Adipocyte (in vitro differentiated cells): ENCODE data around the gene NAGS.
"Not testable (repeated sequence)": the region's sequence is repeated elsewhere in the genome, so short reads cannot be mapped to it uniquely, and the experiment has no call there.

Experiments
- DNase-seq: peaks from one replicate; pipeline ENCODE4 v3.0.0-alpha.2; 2015; ENCODE audit warnings: low read depth
- H3K27me3 ChIP-seq: replicated peaks from 2 replicates; pipeline ENCODE4 v1.7.0; 2013; ENCODE audit warnings: mild to moderate bottlenecking, low read length, moderate library complexity; ENCODE audit not compliant: control insufficient read depth, insufficient read depth
- H3K36me3 ChIP-seq: 2 replicates; pipeline ENCODE4 v1.7.0; 2013; ENCODE audit warnings: low read length, mild to moderate bottlenecking, moderate library complexity; ENCODE audit not compliant: control insufficient read depth, insufficient read depth, severe bottlenecking
- H3K4me1 ChIP-seq: 2 replicates; pipeline ENCODE4 v1.7.0; 2013; ENCODE audit warnings: mild to moderate bottlenecking, low read length, moderate library complexity; ENCODE audit not compliant: control insufficient read depth, insufficient read depth
- H3K4me3 ChIP-seq: 2 replicates; pipeline ENCODE4 v1.7.0; 2013; ENCODE audit warnings: mild to moderate bottlenecking, low read length, moderate library complexity
- H3K9ac ChIP-seq: 2 replicates; pipeline ENCODE4 v1.7.0; 2013; ENCODE audit warnings: mild to moderate bottlenecking, low read length, moderate library complexity
- H3K9me3 ChIP-seq: 2 replicates; pipeline ENCODE4 v1.7.0; 2013; ENCODE audit warnings: mild to moderate bottlenecking, low read length, moderate library complexity; ENCODE audit not compliant: control insufficient read depth

The NAGS gene

GRCh38 chr17:44008205-44008909, 3.9 kb downstream of the NAGS start:
- Histone ChIP-seq H3K36me3 (peaks cover 7% of the 10 kb centered on the region), H3K9me3 (no peaks in the 10 kb centered on the region), H3K27me3 (no peaks in the 10 kb centered on the region), H3K4me1 (peaks cover 42% of the 10 kb centered on the region), H3K4me3 (peak overlapping the region; percentile 81), H3K9ac (peak overlapping the region; percentile 77)
- DNase-seq: no peak

- Histone ChIP-seq H3K9ac (peak overlapping the region; percentile 19), H3K4me3 (no peak overlapping the region), H3K27me3 (no peaks in the 10 kb centered on the region), H3K9me3 (no peaks in the 10 kb centered on the region), H3K36me3 (peaks cover 7% of the 10 kb centered on the region), H3K4me1 (peaks cover 37% of the 10 kb centered on the region)
- peak; percentile 90 for DNase-seq
Measured at GRCh38 chr17:44010966-44011647, 6.7 kb downstream of the NAGS start.

DNA sequence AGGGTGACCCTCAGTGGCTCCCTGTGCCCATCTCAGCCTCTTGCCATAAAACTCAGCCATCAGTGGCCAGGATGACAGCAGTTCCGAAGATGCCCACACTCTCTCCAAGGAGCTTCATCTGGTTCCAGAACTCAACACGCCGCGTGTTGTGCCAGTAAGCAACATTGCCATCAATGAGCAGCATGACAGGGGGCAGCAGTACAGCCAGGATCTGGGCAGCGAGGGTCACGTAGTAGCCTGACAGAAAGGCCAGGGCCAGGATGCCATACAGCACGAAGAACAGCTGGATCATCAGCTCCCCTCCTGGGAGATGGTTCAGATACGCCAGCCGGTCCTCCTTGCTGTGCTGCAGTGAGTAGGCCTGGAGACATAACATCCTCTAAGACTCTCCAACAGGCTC, 7.5 kb downstream of the NAGS start:
- DNase-seq: no peak
- Histone ChIP-seq H3K4me3 (no peak overlapping the region), H3K9ac (peak overlapping the region; percentile 19), H3K4me1 (peaks cover 34% of the 10 kb centered on the region), H3K27me3 (no peaks in the 10 kb centered on the region), H3K9me3 (no peaks in the 10 kb centered on the region), H3K36me3 (peaks cover 7% of the 10 kb centered on the region)

- DNase-seq: no peak
- Histone ChIP-seq H3K4me3 (no peak overlapping the region), H3K9ac (no peak overlapping the region)
Measured at GRCh38 chr17:44012391-44012790, 8.0 kb downstream of the NAGS start.

GRCh38 chr17:44012874-44013273, 8.5 kb downstream of the NAGS start:
- peaks cover 24% of the 10 kb centered on the region for H3K4me1 ChIP-seq
- no peaks in the 10 kb centered on the region for H3K27me3 ChIP-seq
- peaks cover 7% of the 10 kb centered on the region for H3K36me3 ChIP-seq
- H3K9me3 ChIP-seq: no peaks in the 10 kb centered on the region
- H3K4me3 ChIP-seq: no peak overlapping the region
- no peak overlapping the region for H3K9ac ChIP-seq
- DNase-seq: no peak

More at GRCh38 chr17:44012391-44012790, 8.0 kb downstream of the NAGS start:
- Histone ChIP-seq H3K4me1 (peaks cover 29% of the 10 kb centered on the region), H3K27me3 (no peaks in the 10 kb centered on the region), H3K9me3 (no peaks in the 10 kb centered on the region), H3K36me3 (peaks cover 7% of the 10 kb centered on the region)

GRCh38 chr17:44014133-44014436, 9.7 kb downstream of the NAGS start:
- Histone ChIP-seq H3K27me3 (no peaks in the 10 kb centered on the region), H3K36me3 (peaks cover 7% of the 10 kb centered on the region), H3K4me3 (peak overlapping the region; percentile 96), H3K9ac (peak overlapping the region; percentile 97), H3K4me1 (peaks cover 17% of the 10 kb centered on the region), H3K9me3 (no peaks in the 10 kb centered on the region)
- DNase-seq: no peak

DNA sequence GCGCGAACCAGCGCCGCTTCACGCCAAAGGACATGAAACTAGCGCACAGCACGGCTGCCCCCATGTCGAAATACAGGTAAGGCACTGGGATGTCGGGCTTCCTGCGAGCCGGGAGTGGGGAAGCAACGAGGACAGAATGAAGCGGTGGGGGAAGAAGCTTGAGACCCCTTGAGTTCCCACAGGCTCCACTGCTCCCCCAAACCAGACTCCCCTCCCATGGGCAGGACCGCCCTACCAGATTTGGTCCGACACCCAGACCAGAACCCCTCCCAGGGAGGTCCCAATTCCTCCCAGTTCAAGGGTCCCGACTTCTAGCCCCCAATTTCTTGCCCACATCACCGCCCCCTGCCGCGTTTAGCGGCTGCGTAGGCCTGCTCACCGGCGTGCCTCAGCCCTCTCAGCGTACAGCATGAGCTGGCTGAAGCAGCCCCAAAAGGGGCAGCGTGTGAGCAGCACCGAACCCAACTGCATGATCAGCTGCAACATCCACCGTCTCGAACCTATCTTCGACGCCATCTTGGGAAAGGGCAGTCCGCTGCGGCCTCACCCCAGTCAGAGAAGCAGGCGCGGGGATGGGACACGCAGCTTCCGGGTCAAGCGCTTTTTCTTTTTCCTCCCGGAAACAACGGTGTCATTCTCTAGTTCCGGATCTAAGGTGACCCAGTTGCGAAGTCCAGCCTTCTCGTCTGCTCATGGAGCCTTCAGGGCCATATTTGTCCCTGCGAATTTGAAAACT, 10.2 kb downstream of the NAGS start, which contains the start of gene TMEM101:
Gene TMEM101 (minus strand): TSS at position 527 of the 736 bp plus-strand sequence. CDS start 11 bp downstream, at position 516.
- H3K36me3 ChIP-seq: peaks cover 9% of the 10 kb centered on the region
- peak within 1 kb of the TSS; percentile 97 for H3K9ac ChIP-seq
- H3K9me3 ChIP-seq: no peaks in the 10 kb centered on the region
- no peaks in the 10 kb centered on the region for H3K27me3 ChIP-seq
- DNase-seq: peak; percentile 97
- H3K4me1 ChIP-seq: peaks cover 12% of the 10 kb centered on the region
- peak within 1 kb of the TSS; percentile 96 for H3K4me3 ChIP-seq

GRCh38 chr17:44021227-44021626, 16.8 kb downstream of the NAGS start:
- not testable (repeated sequence) for H3K4me3 ChIP-seq, DNase-seq, H3K9ac ChIP-seq, H3K27me3 ChIP-seq, H3K9me3 ChIP-seq, H3K4me1 ChIP-seq
- H3K36me3 ChIP-seq: peaks cover 16% of the 10 kb centered on the region

- H3K9me3 ChIP-seq: no peaks in the 10 kb centered on the region
- no peak for DNase-seq
- peaks cover 16% of the 10 kb centered on the region for H3K36me3 ChIP-seq
- no peaks in the 10 kb centered on the region for H3K27me3 ChIP-seq
- no peak overlapping the region for H3K4me3 ChIP-seq
- no peaks in the 10 kb centered on the region for H3K4me1 ChIP-seq
- no peak overlapping the region for H3K9ac ChIP-seq
Measured at GRCh38 chr17:44022246-44022645, 17.8 kb downstream of the NAGS start.

DNA sequence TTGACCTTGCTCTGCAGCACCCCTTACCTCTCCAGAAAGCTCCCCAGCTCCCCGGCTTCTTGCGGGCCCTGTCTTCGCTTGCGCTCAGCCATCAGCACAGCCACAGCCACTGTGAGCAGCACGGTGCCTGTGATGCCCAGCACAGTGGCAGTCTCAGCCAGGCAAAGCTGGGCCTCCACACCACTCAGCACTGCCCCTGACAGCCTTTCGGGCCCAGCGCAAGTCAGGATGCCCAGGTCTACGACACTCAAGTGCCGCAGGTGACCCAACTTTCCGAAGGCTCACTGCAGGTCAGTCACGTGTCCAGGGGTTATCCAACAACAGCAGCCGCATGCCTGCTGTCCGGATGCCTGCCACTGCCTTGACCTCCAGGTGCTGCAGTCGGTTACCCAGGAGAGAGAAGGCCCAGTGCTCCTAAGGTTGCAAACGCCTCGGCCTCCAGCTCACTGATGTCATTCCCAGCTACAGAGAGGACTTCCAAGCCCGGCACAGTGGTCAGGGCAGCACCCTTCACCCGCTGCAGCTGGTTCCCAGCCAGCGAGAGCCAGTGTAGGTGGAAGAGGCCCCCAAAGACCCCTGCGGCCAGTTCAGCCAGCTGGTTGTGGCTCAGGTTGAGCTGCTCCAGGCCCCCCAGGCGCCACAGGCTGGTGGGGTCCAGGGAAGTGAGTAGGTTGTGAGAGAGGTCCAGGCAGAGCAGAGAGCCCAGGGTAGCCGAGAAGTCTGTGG, 19.3 kb downstream of the NAGS start:
- no peaks in the 10 kb centered on the region for H3K27me3 ChIP-seq
- H3K9me3 ChIP-seq: no peaks in the 10 kb centered on the region
- no peak overlapping the region for H3K9ac ChIP-seq
- peaks cover 16% of the 10 kb centered on the region for H3K36me3 ChIP-seq
- no peak overlapping the region for H3K4me3 ChIP-seq
- DNase-seq: no peak
- no peaks in the 10 kb centered on the region for H3K4me1 ChIP-seq

- Histone ChIP-seq H3K9me3 (no peaks in the 10 kb centered on the region), H3K36me3 (peaks cover 20% of the 10 kb centered on the region), H3K4me1 (no peaks in the 10 kb centered on the region), H3K27me3 (no peaks in the 10 kb centered on the region), H3K9ac (no peak overlapping the region), H3K4me3 (no peak overlapping the region)
- no peak for DNase-seq
Measured at GRCh38 chr17:44024271-44024663, 19.8 kb downstream of the NAGS start.
